HG03025 (cell line): ENCODE data around the gene TADA2B.

Experiments used
- ATAC-seq: cut with Tn5 transposase; IDR thresholded peaks from one replicate; pipeline ENCODE4 v1.9.1; 2021; ENCODE audit warnings: mild to moderate bottlenecking, moderate library complexity; ENCODE audit not compliant: unreplicated experiment, low FRiP score

Gene TADA2B

GRCh38 chr4:7103607-7104365, 60.6 kb downstream of the TADA2B start:
- no peak for ATAC-seq

- ATAC-seq, result no peak
Measured at GRCh38 chr4:7104366-7105031, 61.3 kb downstream of the TADA2B start.

- no peak for ATAC-seq
Measured at GRCh38 chr4:7105276-7105675, 62.1 kb downstream of the TADA2B start.

- ATAC-seq, result no peak
Measured at GRCh38 chr4:7107166-7107905, 64.2 kb downstream of the TADA2B start.
